Epithelial cell of proximal tubule (primary cell): Measurements from ENCODE around the gene CDHR3. TPM values are rescaled to one million over a fixed set of nuclear protein-coding genes. Genes with fewer than 3 reads are reported as not detected.

Experiments used
- total RNA-seq: library from RNA; depleted of rRNA; stranded (reverse); fragments of >200 nt; gene quantifications from 2 replicates; pipeline ENCODE4 v1.2.3, GENCODE V29; 2015

Gene CDHR3
- total RNA-seq, 1 donor from 2014 or later, result 0.17 TPM

Other genes with a start within 250 kb of the CDHR3 start
- gene ATXN7L1, start 86.7 kb upstream of the CDHR3 start, total RNA-seq, result 2.3 and 4.0 TPM in 2 replicates
- 62.2 and 64.5 TPM in 2 replicates for gene SYPL1, start 149.0 kb downstream of the CDHR3 start, total RNA-seq